ENCODE data around the gene AFM.

Gene AFM

DNA sequence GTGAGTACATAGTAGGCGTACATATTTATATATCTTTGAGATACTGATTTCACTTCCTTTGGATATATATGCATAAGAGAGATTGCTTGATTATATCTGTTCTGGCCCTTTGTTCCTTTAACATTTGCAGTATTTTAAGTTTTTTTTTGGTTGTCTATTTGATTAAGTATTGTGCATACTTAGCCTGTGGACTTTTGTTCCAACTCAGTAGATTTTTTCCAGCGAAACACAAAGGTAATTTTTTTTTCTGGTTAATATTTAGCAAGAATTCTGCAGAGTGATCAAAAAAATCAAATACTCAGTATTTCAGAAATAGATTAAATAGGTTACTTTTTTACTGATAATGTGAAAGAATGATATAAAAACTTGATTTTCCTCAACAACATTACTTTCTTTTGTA lies at the start of gene AFM:
Gene AFM, plus strand, starts transcription at position 388 of the 400 bp plus-strand sequence. CDS start 31 bp downstream, outside the sequence.
- no peak for TF ChIP-seq CTCF (conservative IDR thresholded peaks at IDR 0.05)

DNA sequence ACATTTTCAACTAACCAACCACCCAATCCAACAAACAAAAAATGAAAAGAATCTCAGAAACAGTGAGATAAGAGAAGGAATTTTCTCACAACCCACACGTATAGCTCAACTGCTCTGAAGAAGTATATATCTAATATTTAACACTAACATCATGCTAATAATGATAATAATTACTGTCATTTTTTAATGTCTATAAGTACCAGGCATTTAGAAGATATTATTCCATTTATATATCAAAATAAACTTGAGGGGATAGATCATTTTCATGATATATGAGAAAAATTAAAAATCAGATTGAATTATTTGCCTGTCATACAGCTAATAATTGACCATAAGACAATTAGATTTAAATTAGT lies 49.8 kb upstream of the AFM start:
- TF ChIP-seq CTCF (conservative IDR thresholded peaks at IDR 0.05), result no peak
- no peak overlapping the region for H3K27ac ChIP-seq

More for the DNA sequence above, at the start of gene AFM:
- H3K27ac ChIP-seq, result no peak within 1 kb of the TSS

DNA sequence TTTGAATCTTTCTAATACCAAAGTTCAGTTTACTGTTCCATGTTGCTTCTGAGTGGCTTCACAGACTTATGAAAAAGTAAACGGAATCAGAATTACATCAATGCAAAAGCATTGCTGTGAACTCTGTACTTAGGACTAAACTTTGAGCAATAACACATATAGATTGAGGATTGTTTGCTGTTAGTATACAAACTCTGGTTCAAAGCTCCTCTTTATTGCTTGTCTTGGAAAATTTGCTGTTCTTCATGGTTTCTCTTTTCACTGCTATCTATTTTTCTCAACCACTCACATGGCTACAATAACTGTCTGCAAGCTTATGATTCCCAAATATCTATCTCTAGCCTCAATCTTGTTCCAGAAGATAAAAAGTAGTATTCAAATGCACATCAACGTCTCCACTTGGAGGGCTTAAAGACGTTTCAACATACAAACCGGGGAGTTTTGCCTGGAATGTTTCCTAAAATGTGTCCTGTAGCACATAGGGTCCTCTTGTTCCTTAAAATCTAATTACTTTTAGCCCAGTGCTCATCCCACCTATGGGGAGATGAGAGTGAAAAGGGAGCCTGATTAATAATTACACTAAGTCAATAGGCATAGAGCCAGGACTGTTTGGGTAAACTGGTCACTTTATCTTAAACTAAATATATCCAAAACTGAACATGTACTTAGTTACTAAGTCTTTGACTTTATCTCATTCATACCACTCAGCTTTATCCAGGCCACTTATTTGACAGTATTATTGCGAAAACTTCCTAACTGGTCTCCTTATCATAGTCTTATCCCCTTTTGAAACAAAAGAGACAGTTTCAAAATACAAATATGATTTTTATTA lies 49.2 kb upstream of the AFM start:
- H3K27ac ChIP-seq, result no peak overlapping the region; the same call in 1 of the 2 replicates
- no peak for TF ChIP-seq CTCF (conservative IDR thresholded peaks at IDR 0.05)

GRCh38 chr4:73433140-73433539 lies 48.4 kb upstream of the AFM start:
- TF ChIP-seq CTCF (conservative IDR thresholded peaks at IDR 0.05), result no peak

GRCh38 chr4:73434311-73434710 lies 47.2 kb upstream of the AFM start:
- H3K27ac ChIP-seq, result no peak overlapping the region
- no peak; the same call in 1 of the 2 replicates for TF ChIP-seq CTCF (conservative IDR thresholded peaks at IDR 0.05)

More at GRCh38 chr4:73433140-73433539, 48.4 kb upstream of the AFM start:
- H3K27ac ChIP-seq, result no peak overlapping the region; the same call in 1 of the 2 replicates

DNA sequence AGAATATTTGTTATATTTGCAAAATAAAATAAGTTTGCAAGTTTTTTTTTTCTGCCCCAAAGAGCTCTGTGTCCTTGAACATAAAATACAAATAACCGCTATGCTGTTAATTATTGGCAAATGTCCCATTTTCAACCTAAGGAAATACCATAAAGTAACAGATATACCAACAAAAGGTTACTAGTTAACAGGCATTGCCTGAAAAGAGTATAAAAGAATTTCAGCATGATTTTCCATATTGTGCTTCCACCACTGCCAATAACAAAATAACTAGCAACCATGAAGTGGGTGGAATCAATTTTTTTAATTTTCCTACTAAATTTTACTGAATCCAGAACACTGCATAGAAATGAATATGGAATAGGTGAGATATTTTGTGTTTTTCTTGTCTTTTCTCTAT lies 45.6 kb upstream of the AFM start, which contains the start of gene AFP:
Gene AFP, plus strand, starts transcription at position 238 of the 400 bp plus-strand sequence. Its CDS starts 42 bp downstream, at position 280.
- no peak for TF ChIP-seq CTCF (conservative IDR thresholded peaks at IDR 0.05)
- no peak within 1 kb of the TSS for H3K27ac ChIP-seq

DNA sequence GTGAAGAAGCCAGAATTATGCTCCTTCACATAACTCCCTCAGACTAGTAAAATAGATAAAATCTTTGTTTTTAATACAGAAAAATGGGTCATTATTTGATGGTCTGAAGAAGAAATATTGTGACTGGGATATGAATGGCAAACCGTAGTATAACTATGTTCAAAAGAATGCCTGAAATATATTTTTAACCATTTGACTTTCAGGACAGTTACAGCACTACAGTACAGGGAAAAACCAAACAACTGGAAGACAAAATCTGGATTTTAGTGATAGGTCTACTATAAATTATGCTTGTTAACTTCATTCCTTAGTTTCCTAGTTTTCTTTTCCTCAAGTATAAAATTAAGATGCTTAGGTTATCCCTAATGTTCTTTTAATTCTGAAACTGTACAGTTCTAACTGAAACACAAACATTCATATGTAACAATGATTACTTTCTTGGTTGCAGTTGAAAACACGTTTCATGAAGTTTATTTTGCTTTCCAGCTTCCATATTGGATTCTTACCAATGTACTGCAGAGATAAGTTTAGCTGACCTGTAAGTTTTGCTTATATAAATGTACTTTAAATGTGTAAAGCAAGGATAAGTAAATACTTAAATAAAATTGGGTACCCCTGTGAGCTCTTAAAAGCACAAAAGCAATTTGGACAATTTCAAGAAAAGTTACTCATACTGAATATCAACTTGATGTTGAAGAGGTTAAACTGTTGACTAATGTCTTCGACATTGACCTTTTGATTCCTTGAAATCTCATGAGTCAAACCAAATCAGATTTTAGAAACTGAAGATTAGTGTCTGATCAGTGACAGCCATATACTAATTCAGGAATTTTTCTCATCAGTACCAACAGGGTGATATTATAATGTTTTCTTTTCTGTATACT lies 44.6 kb upstream of the AFM start:
- no peak overlapping the region for H3K27ac ChIP-seq
- no peak for TF ChIP-seq CTCF (conservative IDR thresholded peaks at IDR 0.05)
